HepG2 (cell line): Measurements from ENCODE around the gene C2CD3. TPM values are rescaled to one million over a fixed set of nuclear protein-coding genes. Genes with fewer than 3 reads are reported as not detected.
A peak's percentile ranks its signal among the peaks of the same experiment; 100 is the strongest.

Source experiments
- ATAC-seq: fragments of 200-7000 bp; cut with Tn5 transposase; 3 replicates; pipeline ENCODE4 v1.9.1; 2020; ENCODE audit warnings: mild to moderate bottlenecking, moderate library complexity
- BruUV-seq: library from RNA; stranded (reverse); fragments of 400-500 nt; replicated peaks from 2 replicates; lab custom pipeline; 2021; lab: Mats Ljungman, UMichigan
- CTCF ChIA-PET: fragments of 300-600 bp; formaldehyde crosslinking; extraction: SDS; loops from one replicate; lab custom pipeline; 2021; ENCODE audit warnings: low total read pairs, inconsistent platforms, low intra/inter-chr PET ratio; lab: Yijun Ruan, JAX
- POLR2A ChIA-PET: fragments of 350-600 bp; sonication (Branson Sonifier 250); formaldehyde crosslinking; loops from one replicate; lab custom pipeline; 2020; ENCODE audit warnings: antibody characterized with exemption, inconsistent platforms; lab: Yijun Ruan, JAX
- DNase-seq: peaks from one replicate; pipeline ENCODE4 v3.0.0-alpha.2; 2015; ENCODE audit warnings: low spot score
- FAIRE-seq: peaks from 3 replicates; lab custom pipeline; 2011; peaks lifted over from hg19 to GRCh38; lab: Jason Lieb, UNC
- H2AFZ ChIP-seq: one replicate; pipeline ENCODE4 v1.6.1; 2011; ENCODE audit warnings: low read length, inconsistent platforms
- H3K27ac ChIP-seq: fragments of 300-600 bp; 3 replicates; pipeline ENCODE4 v1.8.0; 2011; ENCODE audit warnings: mixed run types, mild to moderate bottlenecking, mixed read lengths, low read length, inconsistent platforms; ENCODE audit not compliant: insufficient read depth; ENCODE audit errors: extremely low read length
- H3K27me3 ChIP-seq, 2 experiments: fragments of 200-600 bp in 1 of 2; 2 replicates in 1 of 2; 3 replicates in 1 of 2; pipeline versions ENCODE4 v1.6.0 to v1.8.0; 2011; ENCODE audit warnings: low read length in 2 of 2, mild to moderate bottlenecking in 2 of 2, moderate library complexity in 2 of 2, inconsistent platforms in 1 of 2; ENCODE audit not compliant: insufficient read depth in 2 of 2, control insufficient read depth in 1 of 2
- H3K36me3 ChIP-seq, 2 experiments: fragments of 200-600 bp in 1 of 2; replicated peaks in 1 of 2; 2 replicates in 1 of 2; 3 replicates in 1 of 2; pipeline versions ENCODE4 v1.5.1 to v1.8.0; 2011; ENCODE audit warnings: low read length in 2 of 2, inconsistent platforms in 1 of 2; ENCODE audit not compliant: insufficient read depth in 2 of 2, control insufficient read depth in 1 of 2
- H3K4me1 ChIP-seq: 2 replicates; pipeline ENCODE4 v1.5.1; 2012; ENCODE audit warnings: low read length, inconsistent platforms; ENCODE audit not compliant: insufficient read depth
- H3K4me2 ChIP-seq: 2 replicates; pipeline ENCODE4 v1.6.0; 2011; ENCODE audit warnings: low read depth, low read length, inconsistent platforms
- H3K4me3 ChIP-seq, 3 experiments: fragments of 200-600 bp in 1 of 3; sonication (generic), shearing (Covaris generic) in 1 of 3; replicated peaks in 1 of 3; 2 replicates each; pipeline ENCODE4 v1.5.1; 2011 to 2016; ENCODE audit warnings: low read length in 3 of 3, inconsistent platforms in 2 of 3, low read depth in 2 of 3, mild to moderate bottlenecking in 2 of 3, control low read depth in 1 of 3, mixed read lengths in 1 of 3; ENCODE audit not compliant: insufficient read depth in 1 of 3
- H3K79me2 ChIP-seq: one replicate; pipeline ENCODE4 v1.6.1; 2011; ENCODE audit warnings: low read length, inconsistent platforms; ENCODE audit not compliant: insufficient read depth
- H3K9ac ChIP-seq: 2 replicates; pipeline ENCODE4 v1.6.0; 2011; ENCODE audit warnings: mild to moderate bottlenecking, low read depth, low read length, inconsistent platforms; ENCODE audit not compliant: insufficient read depth
- H3K9me3 ChIP-seq: 2 replicates; pipeline ENCODE4 v1.5.1; 2012; ENCODE audit warnings: mild to moderate bottlenecking, low read length
- H4K20me1 ChIP-seq: 2 replicates; pipeline ENCODE4 v1.6.0; 2011; ENCODE audit warnings: inconsistent platforms, mild to moderate bottlenecking, low read length, moderate library complexity; ENCODE audit not compliant: insufficient read depth
- CBX2 ChIP-seq, 2 experiments: fragments of 200-600 bp in 1 of 2; sonication (generic); formaldehyde crosslinking in 1 of 2; IDR thresholded peaks; 2 replicates each; pipeline versions ENCODE4 v1.7.0 to v1.8.1; 2018 to 2022; ENCODE audit warnings: low read depth in 2 of 2, low read length in 1 of 2, mild to moderate bottlenecking in 1 of 2, missing genetic modification reagents in 1 of 2
- CREB1 ChIP-seq, 2 experiments: fragments of 450-650 bp in 1 of 2; IDR thresholded peaks; 2 replicates each; pipeline ENCODE4 v1.6.1; 2016 to 2017; ENCODE audit warnings: control low read depth in 1 of 2, mild to moderate bottlenecking in 1 of 2, missing compliant biosample characterization in 1 of 2, missing genetic modification characterization in 1 of 2
- SP1 ChIP-seq, 2 experiments: fragments of 450-650 bp in 1 of 2; sonication (generic) in 1 of 2; formaldehyde crosslinking in 1 of 2; IDR thresholded peaks; 2 replicates each; pipeline versions ENCODE4 v1.4.0 to v1.6.1; 2016 to 2020; ENCODE audit warnings: missing genetic modification reagents in 1 of 2
- TOPORS ChIP-seq: sonication (generic); formaldehyde crosslinking; IDR thresholded peaks from 2 replicates; pipeline ENCODE4 v1.8.0; 2023; ENCODE audit warnings: mild to moderate bottlenecking, missing genetic modification reagents
- ZNF639 ChIP-seq: conservative IDR thresholded peaks from 2 replicates; pipeline ENCODE4 v1.6.1; 2018; ENCODE audit warnings: missing genetic modification reagents
- WGBS: methylation state at CpG from one replicate; pipeline ENCODE4 v1.1.6; 2017; ENCODE audit warnings: low lambda C conversion rate; 5-methylcytosine and 5-hydroxymethylcytosine counted together
- in situ Hi-C: cut with HindIII; loops from 2 replicates; pipeline ENCODE4 v1.10.0; 2017; ENCODE audit warnings: low pct_unique_long_range_greater_than_20kb; ENCODE audit not compliant: extremely low pct_ligation_motif_present
- intact Hi-C: fragments of 100-400 bp; cut with micrococcal nuclease; formaldehyde crosslinking; loops from one replicate; pipeline ENCODE4 v1.10.0; 2022; ENCODE audit not compliant: unreplicated experiment
- polyA plus RNA-seq, 8 experiments: library from polyadenylated mRNA; depleted of rRNA in 3 of 8; stranded (reverse) in 7 of 8; unstranded in 1 of 8; fragments of >200 nt; fragmentation: Illumina TruSeq in 4 of 8; extraction: Trizol in 4 of 8; gene quantifications; 2 replicates each; pipeline versions ENCODE4 v1.2.1 to v1.2.3, GENCODE V29; 2011 to 2016; ENCODE audit warnings: low read depth in 4 of 8, missing spikeins in 1 of 8, mixed read lengths in 1 of 8; ENCODE audit not compliant: insufficient read depth in 1 of 8
- total RNA-seq, 5 experiments: library from RNA; depleted of rRNA; stranded (reverse); fragments of >200 nt; fragmentation: Illumina TruSeq; extraction: Trizol; gene quantifications; 2 replicates each; pipeline ENCODE4 v1.2.3, GENCODE V29; 2016; ENCODE audit warnings: low read depth in 1 of 5

C2CD3 gene
- total and polyA plus RNA-seq, 2 of the 13 experiments (the other 11 are each of a cell fraction or from before 2014, with no cell fraction given), result 5.5 to 6.4 TPM

DNA sequence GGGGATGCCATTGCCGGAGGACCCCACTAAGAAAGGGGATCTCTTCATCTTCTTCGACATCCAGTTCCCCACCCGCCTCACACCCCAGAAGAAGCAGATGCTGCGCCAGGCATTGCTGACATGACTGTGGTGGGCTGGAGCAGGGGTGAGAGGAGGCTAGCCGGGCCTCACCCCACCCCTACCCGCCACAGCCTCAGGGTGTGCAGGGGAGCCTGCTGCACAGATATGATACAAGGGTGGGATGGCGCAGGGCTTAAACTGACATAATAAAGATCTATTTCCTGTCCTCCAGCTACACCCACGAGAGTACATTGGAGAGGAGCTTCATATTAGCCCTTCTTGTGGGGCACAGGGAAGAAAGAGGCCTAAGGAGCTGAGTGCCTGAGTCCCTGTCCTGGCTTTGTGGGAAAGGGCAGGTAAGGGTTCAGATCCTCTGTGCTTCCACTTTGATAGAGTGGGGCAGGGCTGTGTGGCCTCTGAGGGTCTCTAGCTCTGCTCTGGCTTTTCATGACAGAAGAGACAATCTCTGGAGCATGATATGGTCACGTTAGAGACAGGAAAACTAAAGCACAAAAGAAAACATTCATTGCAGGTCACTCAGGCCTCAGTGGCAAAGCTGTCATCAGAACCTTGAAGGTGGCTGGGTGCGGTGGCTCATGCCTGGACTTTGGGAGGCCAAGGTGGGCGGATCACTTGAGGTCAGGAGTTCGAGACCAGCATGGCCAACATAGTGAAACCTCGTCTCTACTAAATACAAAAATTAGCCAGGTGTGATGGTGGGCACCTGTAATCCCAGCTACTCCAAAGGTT, 200.6 kb downstream of the C2CD3 start:
- Histone ChIP-seq H3K4me1 (peaks cover 4% of the 10 kb centered on the region; the same call in 1 of the 2 replicates), H3K4me3 (no peak overlapping the region), H3K9ac (no peak overlapping the region), H2AFZ (no peak overlapping the region), H4K20me1 (no peaks in the 10 kb centered on the region), H3K4me2 (no peak overlapping the region), H3K36me3 (peaks cover under 1 to 4% of the 10 kb centered on the region in 2 experiments; a peak in 4 of 5 replicates), H3K9me3 (no peaks in the 10 kb centered on the region), H3K27ac (no peak overlapping the region), H3K79me2 (no peaks in the 10 kb centered on the region), H3K27me3 (no peaks in the 10 kb centered on the region)
- no peak for FAIRE-seq
- BruUV-seq, result no TSS peak
- peak; percentile 8; the same call in 2 of the 3 replicates for ATAC-seq
- ChIA-PET POLR2A (no interaction called here), CTCF (no interaction called here)
- intact Hi-C loops (no loop called here), in situ Hi-C loops (loop anchor here (10.0 to 25.0 kb wide), 2 partner anchors 125 to 192 kb away; partner anchors contain the start of genes C2CD3 and PPME1)
- 0 out of 2 replicates have a peak, but pooled peaks have one; percentile 5 for TF ChIP-seq TOPORS (CRISPR knock-in tag)
- no peak for TF ChIP-seq ZNF639 (CRISPR knock-in tag)
- TF ChIP-seq SP1 (IDR thresholded peaks at IDR 0.05), result no peak
- no peak for TF ChIP-seq SP1 (CRISPR knock-in tag; IDR thresholded peaks at IDR 0.05)
- no peak for TF ChIP-seq CBX2 (IDR thresholded peaks at IDR 0.05; ENCODE audit: low read depth, low read length)
- no peak for TF ChIP-seq CBX2 (CRISPR knock-in tag; IDR thresholded peaks at IDR 0.05; ENCODE audit: low read depth)
- TF ChIP-seq CREB1 (IDR thresholded peaks at IDR 0.05), result no peak
- TF ChIP-seq CREB1 (CRISPR knock-in tag; IDR thresholded peaks at IDR 0.05), result no peak
- 90% methylated on average over 12 of the region's 13 CpGs for WGBS
- DNase-seq, result no peak
